Fibroblast of lung (primary cell): ENCODE data around the gene ZNF366. TPM values are rescaled to one million over a fixed set of nuclear protein-coding genes. Genes with fewer than 3 reads are reported as not detected.

Source experiments
- DNase-seq, 2 donors: peaks; one replicate each; pipeline versions ENCODE4 v3.0.0 to v3.0.0-alpha.2; 2010; ENCODE audit warnings: low read depth in 2 of 2
- H2AFZ ChIP-seq: 2 replicates; pipeline ENCODE4 v1.5.1; 2012; ENCODE audit warnings: low read length, control low read depth, inconsistent platforms
- H3K27ac ChIP-seq: 2 replicates; pipeline ENCODE4 v1.5.1; 2011; ENCODE audit warnings: low read length, control low read depth; ENCODE audit not compliant: insufficient read depth
- H3K27me3 ChIP-seq: 2 replicates; pipeline ENCODE4 v1.5.1; 2011; ENCODE audit warnings: mild to moderate bottlenecking, low read length; ENCODE audit not compliant: control insufficient read depth, insufficient read depth
- H3K36me3 ChIP-seq: 2 replicates; pipeline ENCODE4 v1.5.1; 2011; ENCODE audit warnings: low read length; ENCODE audit not compliant: control insufficient read depth, insufficient read depth
- H3K4me1 ChIP-seq: 2 replicates; pipeline ENCODE4 v1.5.1; 2011; ENCODE audit warnings: low read length; ENCODE audit not compliant: control insufficient read depth, insufficient read depth; ENCODE audit errors: extremely low read depth
- H3K4me2 ChIP-seq: 2 replicates; pipeline ENCODE4 v1.5.1; 2011; ENCODE audit warnings: low read length, control low read depth; ENCODE audit not compliant: insufficient read depth; ENCODE audit errors: extremely low read depth
- H3K4me3 ChIP-seq, 4 experiments: fragments of 200-600 bp in 1 of 4; sonication (generic) in 1 of 4; replicated peaks in 1 of 4; 2 replicates each; pipeline ENCODE4 v1.5.1; 2011 to 2016; ENCODE audit warnings: low read length in 4 of 4, low read depth in 3 of 4, mild to moderate bottlenecking in 3 of 4, control low read depth in 2 of 4, inconsistent platforms in 1 of 4, mixed read lengths in 1 of 4; ENCODE audit not compliant: insufficient read depth in 1 of 4; ENCODE audit errors: control extremely low read depth in 1 of 4
- H3K79me2 ChIP-seq: 2 replicates; pipeline ENCODE4 v1.5.1; 2012; ENCODE audit warnings: mild to moderate bottlenecking, low read length, inconsistent platforms; ENCODE audit not compliant: control insufficient read depth, insufficient read depth
- H3K9ac ChIP-seq: 2 replicates; pipeline ENCODE4 v1.5.1; 2011; ENCODE audit warnings: mild to moderate bottlenecking, low read length, control low read depth; ENCODE audit not compliant: insufficient read depth
- H3K9me3 ChIP-seq: 2 replicates; pipeline ENCODE4 v1.5.1; 2012; ENCODE audit warnings: low read depth, low read length; ENCODE audit not compliant: control insufficient read depth, insufficient read depth
- H4K20me1 ChIP-seq: 2 replicates; pipeline ENCODE4 v1.5.1; 2011; ENCODE audit warnings: low read length; ENCODE audit not compliant: control insufficient read depth, insufficient read depth; ENCODE audit errors: extremely low read depth
- CTCF ChIP-seq, 2 donors: IDR thresholded peaks in 1 of 2; conservative IDR thresholded peaks in 1 of 2; 1 replicate in 1 of 2; 2 replicates in 1 of 2; pipeline ENCODE4 v1.5.1; 2011 to 2012; ENCODE audit warnings: low read length in 2 of 2, control low read depth in 1 of 2, inconsistent platforms in 1 of 2, low read depth in 1 of 2, mild to moderate bottlenecking in 1 of 2
- EZH2 ChIP-seq: IDR thresholded peaks from 2 replicates; pipeline ENCODE4 v1.5.1; 2012; ENCODE audit warnings: low read length, control low read depth, mild to moderate bottlenecking; ENCODE audit errors: missing control alignments
- polyA plus RNA-seq, 2 donors: library from polyadenylated mRNA; depleted of rRNA in 1 of 2; stranded (reverse) in 1 of 2; unstranded in 1 of 2; fragments of >200 nt; gene quantifications; 2 replicates each; pipeline ENCODE4 v1.2.1, GENCODE V29; 2011 to 2012; ENCODE audit warnings: missing spikeins in 1 of 2
- total RNA-seq: library from RNA; depleted of rRNA; stranded (reverse); fragments of >200 nt; gene quantifications from 2 replicates; pipeline ENCODE4 v1.2.1, GENCODE V29; 2014

ZNF366 gene
- total and polyA plus RNA-seq, 2 donors (not counting 1 experiment from before 2014, with no cell fraction given) = not detected

DNA sequence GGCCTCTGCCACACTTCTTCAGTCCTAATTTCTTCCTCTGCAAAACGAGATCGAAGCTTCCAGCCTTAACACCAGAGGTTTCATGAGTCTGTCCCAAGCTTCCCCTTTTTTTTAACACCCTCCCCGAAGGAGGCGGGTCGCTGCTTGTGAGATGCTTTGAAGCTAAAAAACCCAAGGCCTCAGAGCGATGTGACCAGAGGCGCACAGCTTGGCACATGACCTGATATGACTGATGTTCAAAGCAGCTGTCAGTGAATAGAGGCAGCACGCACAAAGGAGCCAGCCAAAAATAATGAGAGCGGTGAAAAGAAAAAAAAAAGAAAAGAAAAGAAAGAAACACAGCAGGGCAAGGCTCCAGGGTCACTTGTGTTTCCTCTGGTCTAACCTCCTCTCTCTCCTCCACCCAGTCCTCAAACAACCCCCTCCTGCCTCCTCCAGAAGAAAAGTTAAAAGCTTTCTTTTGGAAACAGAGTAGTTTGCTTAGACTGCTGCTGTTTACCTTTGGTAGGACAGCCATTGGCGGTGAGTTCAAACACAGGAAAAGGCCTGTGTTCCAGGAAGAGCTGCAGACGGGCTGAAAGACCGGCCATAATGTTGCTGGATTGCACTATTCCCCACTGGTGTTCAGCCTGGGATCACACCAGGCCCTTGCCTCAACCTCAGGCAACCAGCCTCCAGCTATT is 10.9 kb upstream of the ZNF366 start:
- Histone ChIP-seq H3K9ac (no peak overlapping the region), H3K36me3 (no peaks in the 10 kb centered on the region), H2AFZ (peak overlapping the region; percentile 59), H3K4me2 (peak overlapping the region; percentile 16), H3K79me2 (no peaks in the 10 kb centered on the region), H3K27ac (no peak overlapping the region), H3K27me3 (no peaks in the 10 kb centered on the region), H3K9me3 (no peaks in the 10 kb centered on the region), H4K20me1 (no peaks in the 10 kb centered on the region), H3K4me1 (peaks cover 3% of the 10 kb centered on the region), H3K4me3 (no peak overlapping the region)
- peak; percentile 44 to 49 for DNase-seq
- TF ChIP-seq CTCF (conservative IDR thresholded peaks at IDR 0.05 in 1 of 2, IDR thresholded peaks at IDR 0.05 in 1 of 2; ENCODE audit: low read depth in 1 of 2, low read length in 2 of 2) (no peak), EZH2 (no peak)

DNA sequence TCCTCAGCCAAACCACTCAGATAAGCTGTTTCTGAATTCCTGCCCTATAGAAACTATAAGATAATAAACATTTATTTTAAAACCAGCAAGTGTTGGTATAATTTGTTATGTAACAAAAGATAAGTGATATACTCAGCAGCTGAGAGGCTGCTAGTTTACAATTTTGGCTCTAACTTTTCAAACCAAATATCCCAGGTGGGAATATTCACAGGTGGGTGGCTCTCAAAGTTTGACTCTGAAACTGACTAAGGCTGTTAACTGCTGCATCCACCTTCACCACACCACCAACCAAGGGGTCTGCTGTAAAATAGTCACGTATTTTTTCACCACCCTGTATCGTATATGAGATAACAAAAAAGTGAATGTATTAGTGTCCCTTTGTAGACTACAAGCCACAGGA is 9.7 kb upstream of the ZNF366 start:
- TF ChIP-seq CTCF (conservative IDR thresholded peaks at IDR 0.05 in 1 of 2, IDR thresholded peaks at IDR 0.05 in 1 of 2; ENCODE audit: low read depth in 1 of 2, low read length in 2 of 2) = no peak
- TF ChIP-seq EZH2 = no peak
- Histone ChIP-seq H3K79me2 (no peaks in the 10 kb centered on the region), H3K27ac (no peak overlapping the region), H3K27me3 (no peaks in the 10 kb centered on the region), H3K9ac (no peak overlapping the region), H2AFZ (no peak overlapping the region), H3K4me1 (peaks cover 3% of the 10 kb centered on the region), H3K4me2 (no peak overlapping the region), H3K4me3 (no peak overlapping the region), H4K20me1 (no peaks in the 10 kb centered on the region), H3K9me3 (no peaks in the 10 kb centered on the region), H3K36me3 (no peaks in the 10 kb centered on the region)
- no peak for DNase-seq

GRCh38 chr5:72515211-72515610 is 8.0 kb upstream of the ZNF366 start:
- H3K9ac ChIP-seq = no peak overlapping the region
- H4K20me1 ChIP-seq = no peaks in the 10 kb centered on the region

More at GRCh38 chr5:72515211-72515610, 8.0 kb upstream of the ZNF366 start:
- no peaks in the 10 kb centered on the region for H3K36me3 ChIP-seq
- TF ChIP-seq EZH2 (no peak), CTCF (conservative IDR thresholded peaks at IDR 0.05 in 1 of 2, IDR thresholded peaks at IDR 0.05 in 1 of 2; ENCODE audit: low read depth in 1 of 2, low read length in 2 of 2) (no peak)
- H3K4me3 ChIP-seq = no peak overlapping the region
- peaks cover 3% of the 10 kb centered on the region for H3K4me1 ChIP-seq
- H3K79me2 ChIP-seq = no peaks in the 10 kb centered on the region
- H3K4me2 ChIP-seq = no peak overlapping the region
- no peak for DNase-seq
- H3K9me3 ChIP-seq = no peaks in the 10 kb centered on the region
- no peaks in the 10 kb centered on the region for H3K27me3 ChIP-seq
- H2AFZ ChIP-seq = no peak overlapping the region
- H3K27ac ChIP-seq = no peak overlapping the region
